T-helper 2 cell treated with Interferon-gamma antibody and Interleukin-4, amounts not matched to agents 100 ng/mL and 5 ng/mL, for 36 hours (primary cell): Measurements from ENCODE around the gene HOXD10. TPM values are rescaled to one million over a fixed set of nuclear protein-coding genes. Genes with fewer than 3 reads are reported as not detected.

ENCODE experiments used
- intact Hi-C: fragments of 100-400 bp; cut with micrococcal nuclease; formaldehyde crosslinking; loops from one replicate; pipeline ENCODE4 v1.15.1; 2023
- total RNA-seq: library from RNA; stranded (reverse); gene quantifications from 2 replicates; pipeline ENCODE4 v1.2.3, GENCODE V29; 2022

The HOXD10 gene
- total RNA-seq, 1 donor from 2014 or later = not detected

- intact Hi-C loops = no loop called here
Measured at GRCh38 chr2:176146101-176146500, 29.5 kb downstream of the HOXD10 start.

- intact Hi-C loops = no loop called here
Measured at GRCh38 chr2:176146645-176147044, 30.1 kb downstream of the HOXD10 start.

GRCh38 chr2:176147210-176147799 is 30.7 kb downstream of the HOXD10 start:
- intact Hi-C loops = no loop called here

- intact Hi-C loops = no loop called here
Measured at GRCh38 chr2:176147800-176148496, 31.4 kb downstream of the HOXD10 start.

GRCh38 chr2:176148751-176149421 is 32.3 kb downstream of the HOXD10 start:
- intact Hi-C loops = no loop called here

GRCh38 chr2:176149481-176149938 is 32.9 kb downstream of the HOXD10 start:
- intact Hi-C loops = no loop called here

- intact Hi-C loops = loop anchor here (2.0 kb wide), 1 partner anchor 17 kb away; no protein-coding TSS in a partner anchor
Measured at GRCh38 chr2:176149939-176150583, 33.5 kb downstream of the HOXD10 start.

- intact Hi-C loops = loop anchor here (2.0 kb wide), 1 partner anchor 18 kb away; no protein-coding TSS in a partner anchor
Measured at GRCh38 chr2:176150584-176151441, 34.2 kb downstream of the HOXD10 start.

- intact Hi-C loops = loop anchor here (2.0 kb wide), 1 partner anchor 19 kb away; no protein-coding TSS in a partner anchor
Measured at GRCh38 chr2:176151442-176152287, 35.1 kb downstream of the HOXD10 start, which contains the start of gene HOXD4. HOXD4 (plus strand) TSS chr2:176151550; CDS start chr2:176151634, 84 bp downstream.

- intact Hi-C loops = no loop called here
Measured at GRCh38 chr2:176152350-176153181, 36.0 kb downstream of the HOXD10 start.

- intact Hi-C loops = no loop called here
Measured at GRCh38 chr2:176154576-176155252, 38.1 kb downstream of the HOXD10 start.

- intact Hi-C loops = no loop called here
Measured at GRCh38 chr2:176155356-176156044, 38.9 kb downstream of the HOXD10 start.

GRCh38 chr2:176156301-176156806 is 39.8 kb downstream of the HOXD10 start:
- intact Hi-C loops = no loop called here

GRCh38 chr2:176156807-176157498 is 40.4 kb downstream of the HOXD10 start, which contains the start of gene HOXD3:
HOXD3 (plus strand) TSS chr2:176157307; CDS start chr2:176169115, 11,808 bp downstream.
- intact Hi-C loops = no loop called here

- intact Hi-C loops = loop anchor here (2.0 kb wide), 2 partner anchors 27 to 77 kb away; no protein-coding TSS in a partner anchor
Measured at GRCh38 chr2:176157499-176158185, 41.1 kb downstream of the HOXD10 start.

GRCh38 chr2:176158186-176158591 is 41.6 kb downstream of the HOXD10 start:
- intact Hi-C loops = loop anchor here (2.0 kb wide), 2 partner anchors 27 to 77 kb away; no protein-coding TSS in a partner anchor
